DND-41 (cell line): ENCODE results near the gene HECTD4.

Experiments
- ATAC-seq: fragments of 200-7000 bp; cut with Tn5 transposase; 3 replicates; pipeline ENCODE4 v1.9.1; 2021; ENCODE audit warnings: low read depth; ENCODE audit not compliant: insufficient read depth
- DNase-seq: peaks from one replicate; pipeline ENCODE4 v3.0.0-alpha.2; 2020
- H2AFZ ChIP-seq: 2 replicates; pipeline ENCODE4 v1.6.0; 2012; ENCODE audit warnings: low read depth, low read length
- H3K27ac ChIP-seq: 2 replicates; pipeline ENCODE4 v1.5.1; 2012; ENCODE audit warnings: low read length, inconsistent platforms
- H3K27me3 ChIP-seq: fragments of 200-600 bp; sonication (generic); 2 replicates; pipeline ENCODE4 v1.6.0; 2012; ENCODE audit warnings: low read length, mild to moderate bottlenecking, inconsistent platforms; ENCODE audit not compliant: insufficient read depth, poor library complexity
- H3K36me3 ChIP-seq: 2 replicates; pipeline ENCODE4 v1.5.1; 2012; ENCODE audit warnings: low read length, inconsistent platforms; ENCODE audit not compliant: insufficient read depth
- H3K4me1 ChIP-seq: 2 replicates; pipeline ENCODE4 v1.5.1; 2012; ENCODE audit warnings: mild to moderate bottlenecking, low read length; ENCODE audit not compliant: insufficient read depth
- H3K4me2 ChIP-seq: 2 replicates; pipeline ENCODE4 v1.6.0; 2012; ENCODE audit warnings: mild to moderate bottlenecking, moderate library complexity, low read length, inconsistent platforms; ENCODE audit not compliant: insufficient read depth
- H3K4me3 ChIP-seq, 2 experiments: fragments of 200-600 bp in 1 of 2; shearing (Covaris generic) in 1 of 2; 2 replicates each; pipeline ENCODE4 v1.5.1; 2012 to 2016; ENCODE audit warnings: inconsistent platforms in 2 of 2, low read length in 2 of 2, mild to moderate bottlenecking in 2 of 2, low read depth in 1 of 2, moderate library complexity in 1 of 2
- H3K79me2 ChIP-seq: 2 replicates; pipeline ENCODE4 v1.6.0; 2012; ENCODE audit warnings: low read length, inconsistent platforms; ENCODE audit not compliant: insufficient read depth
- H3K9ac ChIP-seq: 2 replicates; pipeline ENCODE4 v1.6.0; 2012; ENCODE audit warnings: low read depth, mild to moderate bottlenecking, inconsistent platforms, low read length, moderate library complexity
- H3K9me3 ChIP-seq: 2 replicates; pipeline ENCODE4 v1.5.1; 2012; ENCODE audit warnings: low read length, moderate library complexity, mild to moderate bottlenecking, inconsistent platforms; ENCODE audit not compliant: insufficient read depth, severe bottlenecking
- H4K20me1 ChIP-seq: 2 replicates; pipeline ENCODE4 v1.6.0; 2012; ENCODE audit warnings: low read length; ENCODE audit not compliant: insufficient read depth
- CTCF ChIP-seq: IDR thresholded peaks from 2 replicates; pipeline ENCODE4 v1.5.1; 2012; ENCODE audit warnings: borderline replicate concordance, low read length, moderate library complexity, mild to moderate bottlenecking; ENCODE audit not compliant: poor library complexity, severe bottlenecking; ENCODE audit errors: extremely low read depth
- EZH2 ChIP-seq: IDR thresholded peaks from 3 replicates; pipeline ENCODE4 v1.6.1; 2012; ENCODE audit warnings: borderline replicate concordance, low read depth, mild to moderate bottlenecking, moderate library complexity, low read length, inconsistent platforms; ENCODE audit not compliant: severe bottlenecking

HECTD4 gene

GRCh38 chr12:112381883-112382796 lies at the start of gene HECTD4:
TSS of gene HECTD4 (minus strand) at chr12:112382431. CDS start at chr12:112382128, 303 bp downstream.
- TF ChIP-seq EZH2: no peak
- TF ChIP-seq CTCF: peak; percentile 4
- H3K4me2 ChIP-seq: peak within 1 kb of the TSS; percentile 89
- no peaks in the 10 kb centered on the region; the same call in 1 of the 2 replicates for H3K36me3 ChIP-seq
- H3K79me2 ChIP-seq: peaks cover 46% of the 10 kb centered on the region
- ATAC-seq (peak; percentile 94), DNase-seq (peak; percentile 92)
- H3K9me3 ChIP-seq: no peaks in the 10 kb centered on the region
- H3K27me3 ChIP-seq: no peaks in the 10 kb centered on the region
- peak within 1 kb of the TSS; percentile 99 for H2AFZ ChIP-seq
- H3K27ac ChIP-seq: peak within 1 kb of the TSS; percentile 76
- peak within 1 kb of the TSS; percentile 64 to 88 for H3K4me3 ChIP-seq
- peaks cover 11% of the 10 kb centered on the region for H4K20me1 ChIP-seq
- H3K9ac ChIP-seq: peak within 1 kb of the TSS; percentile 76
- H3K4me1 ChIP-seq: peaks cover 23% of the 10 kb centered on the region

- peaks cover 96% of the 10 kb centered on the region for H3K79me2 ChIP-seq
- H3K9me3 ChIP-seq: no peaks in the 10 kb centered on the region
- ATAC-seq (no peak), DNase-seq (no peak)
- TF ChIP-seq CTCF (no peak), EZH2 (no peak)
- H3K9ac ChIP-seq: no peak overlapping the region
- no peak overlapping the region for H3K27ac ChIP-seq
- H3K4me1 ChIP-seq: no peaks in the 10 kb centered on the region
- H3K4me3 ChIP-seq: no peak overlapping the region
- no peak overlapping the region for H2AFZ ChIP-seq
- no peaks in the 10 kb centered on the region for H3K27me3 ChIP-seq
- H3K4me2 ChIP-seq: no peak overlapping the region
- peaks cover 12% of the 10 kb centered on the region; the same call in 1 of the 2 replicates for H3K36me3 ChIP-seq
- H4K20me1 ChIP-seq: peaks cover 46% of the 10 kb centered on the region; the same call in 1 of the 2 replicates
Observed at GRCh38 chr12:112431965-112432364, 49.7 kb upstream of the HECTD4 start.

- Histone ChIP-seq H3K4me2 (no peak overlapping the region), H3K79me2 (peaks cover 96% of the 10 kb centered on the region), H3K4me3 (no peak overlapping the region), H2AFZ (no peak overlapping the region), H3K9ac (no peak overlapping the region), H3K27me3 (no peaks in the 10 kb centered on the region), H3K27ac (no peak overlapping the region), H3K36me3 (peaks cover 12% of the 10 kb centered on the region; the same call in 1 of the 2 replicates), H4K20me1 (peaks cover 53% of the 10 kb centered on the region; the same call in 1 of the 2 replicates), H3K9me3 (no peaks in the 10 kb centered on the region), H3K4me1 (no peaks in the 10 kb centered on the region)
- ATAC-seq (no peak), DNase-seq (no peak)
- no peak for TF ChIP-seq CTCF
- no peak for TF ChIP-seq EZH2
Observed at GRCh38 chr12:112430929-112431328, 48.7 kb upstream of the HECTD4 start.
